IPS-11a (cell line): ENCODE results near the gene DDR2.

Experiments used
- H3K4me3 ChIP-seq: one replicate; pipeline ENCODE4 v1.5.1; 2013; ENCODE audit warnings: low read depth, low read length, control low read depth

DDR2 gene

DNA sequence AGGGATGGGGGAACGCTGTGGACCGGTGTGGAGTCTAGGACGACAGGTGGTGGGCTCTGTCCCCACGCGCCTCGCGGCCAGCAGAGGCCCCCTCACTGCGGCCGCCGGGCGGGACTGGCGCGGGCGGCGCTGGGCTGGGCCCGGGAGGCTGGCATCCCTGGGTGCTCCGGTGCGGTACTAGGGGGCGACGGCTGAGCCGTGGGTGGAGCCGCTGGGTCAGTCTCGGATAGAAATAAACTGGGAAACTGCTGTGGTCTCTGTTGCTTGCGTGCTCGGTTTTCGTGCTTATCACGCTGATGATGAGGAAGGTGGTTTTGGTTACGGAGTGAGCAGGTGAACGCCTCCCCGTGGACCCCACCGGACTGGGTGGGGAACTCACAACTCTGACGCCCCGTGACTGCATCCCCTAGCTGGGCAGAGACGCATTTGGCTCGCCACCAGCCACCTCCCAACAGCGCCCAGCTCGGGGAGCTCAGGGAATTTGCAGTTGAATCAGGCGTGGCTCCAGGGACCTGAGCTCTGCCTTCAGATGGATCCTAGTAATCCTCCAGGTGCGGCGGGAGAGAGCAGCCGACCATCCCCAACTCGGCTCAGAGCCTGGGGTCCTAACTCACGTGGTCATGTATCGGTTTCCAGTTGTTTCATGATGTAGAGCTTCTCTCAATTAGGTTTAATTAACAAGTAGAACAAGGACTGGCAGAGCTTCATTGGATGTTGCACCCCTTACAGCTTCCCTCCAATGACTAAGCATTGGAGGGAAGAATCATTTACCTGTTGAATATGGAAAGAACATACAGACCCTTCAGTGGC lies 190.3 kb downstream of the DDR2 start:
- H3K4me3 ChIP-seq = peak overlapping the region; percentile 64

DNA sequence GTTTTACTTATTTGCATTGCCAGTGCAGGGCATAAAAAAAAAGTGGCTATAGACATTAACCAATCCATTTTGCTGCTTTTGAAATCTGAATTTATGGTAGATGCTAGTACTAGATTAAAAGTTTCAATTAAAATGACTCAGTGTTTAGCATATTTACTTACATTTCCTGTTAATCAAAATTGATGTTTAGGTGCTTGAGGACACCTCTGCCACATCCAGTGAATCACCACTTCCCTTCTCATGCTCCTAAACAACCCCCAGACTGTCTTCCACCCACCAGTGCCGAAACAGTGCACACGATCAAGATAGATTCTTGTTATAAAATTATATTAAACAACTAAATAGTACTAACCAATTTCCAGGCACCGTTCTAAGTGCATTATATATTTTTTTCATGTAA lies 191.0 kb downstream of the DDR2 start:
- H3K4me3 ChIP-seq = no peak overlapping the region

DNA sequence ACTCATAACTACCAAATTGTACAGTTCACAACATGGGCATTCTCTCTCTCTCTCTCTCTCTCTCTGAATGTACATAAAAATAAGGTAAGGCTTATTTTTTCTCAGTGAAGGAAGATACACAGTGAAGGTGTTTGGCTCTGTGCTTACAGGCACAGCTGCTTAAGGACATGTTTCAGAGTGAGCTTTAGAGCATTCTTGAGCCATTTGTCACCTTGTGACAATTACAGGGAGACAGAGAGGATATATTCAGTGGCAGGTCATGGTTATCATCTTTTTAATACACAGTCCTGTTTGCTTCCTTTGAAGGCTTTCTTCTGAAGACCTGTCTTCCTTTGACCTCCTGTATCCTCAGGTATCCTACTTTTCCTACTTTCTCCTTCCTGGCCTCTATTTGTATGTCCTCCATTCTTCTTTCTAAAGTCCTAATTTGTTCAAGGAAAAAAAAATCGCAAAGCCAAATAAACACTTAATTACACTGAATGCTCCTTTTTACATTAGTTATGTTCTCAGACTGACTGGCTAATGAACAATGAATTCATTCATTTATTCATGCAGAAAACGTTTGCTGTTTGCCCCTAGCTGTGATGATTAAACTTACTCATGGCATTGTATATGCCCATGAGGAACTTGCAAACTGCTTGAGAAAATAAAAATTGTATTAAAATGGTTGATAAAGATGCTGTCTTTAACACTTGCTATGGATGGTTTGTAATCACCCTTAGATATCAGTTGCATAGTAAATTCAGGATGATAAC lies 191.7 kb downstream of the DDR2 start:
- no peak overlapping the region for H3K4me3 ChIP-seq

DNA sequence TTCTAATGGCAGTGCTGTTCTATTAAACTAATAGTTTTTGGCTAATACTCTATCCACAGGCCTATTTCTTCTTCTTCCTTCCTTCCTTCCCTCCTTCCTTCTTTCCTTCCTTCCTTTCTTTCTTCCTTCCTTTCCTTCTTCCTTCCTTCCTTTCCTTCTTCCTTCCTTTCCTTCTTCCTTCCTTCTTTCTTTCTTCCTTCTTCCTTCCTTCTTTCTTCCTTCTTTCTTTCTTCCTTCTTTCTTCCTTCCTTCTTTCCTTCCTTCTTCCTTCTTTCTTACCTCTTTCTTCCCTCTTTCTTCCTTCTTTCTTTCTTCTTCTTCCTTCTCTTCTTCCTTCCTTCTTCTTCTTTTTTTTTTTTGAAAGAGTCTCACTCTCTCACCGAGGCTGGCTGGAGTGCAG lies 197.0 kb downstream of the DDR2 start:
- no peak overlapping the region for H3K4me3 ChIP-seq

DNA sequence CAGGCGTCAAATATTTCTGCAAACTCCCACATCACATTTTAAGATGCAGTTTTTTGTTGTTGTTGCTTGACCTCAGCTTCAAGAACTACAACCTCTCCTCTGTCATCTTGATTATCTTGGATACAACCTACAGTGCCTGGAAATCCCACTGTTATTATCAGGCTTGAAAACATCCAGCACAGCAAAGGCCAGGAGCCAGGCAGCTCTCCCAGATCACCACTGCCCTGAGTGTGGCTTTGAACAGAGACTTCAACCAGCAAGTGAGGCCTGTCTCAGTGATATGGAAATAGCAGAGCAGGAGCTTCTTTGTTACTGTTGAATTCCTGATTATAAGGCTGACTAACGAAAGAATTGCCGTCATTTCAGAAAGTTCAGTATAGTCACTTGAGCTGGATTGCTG lies 200.2 kb downstream of the DDR2 start:
- no peak overlapping the region for H3K4me3 ChIP-seq

DNA sequence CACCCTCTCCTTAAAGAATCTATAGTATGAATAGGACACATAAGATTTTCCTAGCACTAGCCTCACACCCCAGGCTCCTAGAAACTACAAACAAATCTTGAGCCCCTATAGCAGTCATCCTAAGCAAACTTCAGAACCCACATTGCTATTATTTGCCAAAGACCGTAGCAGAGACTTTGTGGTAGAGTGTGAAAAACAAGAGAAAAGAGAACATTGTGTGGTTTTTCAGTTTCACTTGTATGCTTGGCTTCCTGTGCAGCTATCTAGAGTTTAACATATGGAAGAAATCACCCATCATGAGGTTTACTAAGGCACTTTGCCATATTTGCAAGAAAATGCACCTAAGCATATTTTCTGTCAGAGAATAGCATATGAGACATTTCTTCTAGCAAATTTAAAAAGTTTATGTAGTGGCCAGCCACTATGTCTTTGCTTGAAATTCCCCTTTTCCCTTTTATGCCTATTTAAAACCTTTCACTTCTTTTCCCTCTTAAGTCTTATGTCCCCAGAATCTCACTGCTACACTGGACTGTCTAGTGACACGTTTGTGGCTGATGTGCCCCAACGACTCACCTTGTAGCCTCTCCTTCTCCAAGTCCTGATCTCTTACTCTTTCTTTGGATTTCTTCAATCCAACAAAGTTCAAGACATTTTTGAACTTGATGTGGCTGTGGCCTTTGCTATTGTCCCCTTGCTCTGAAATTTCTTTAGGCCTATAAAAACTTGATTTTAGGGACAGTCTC lies 203.1 kb downstream of the DDR2 start:
- H3K4me3 ChIP-seq = no peak overlapping the region
